Fibroblast of mammary gland (primary cell): ENCODE results near the gene MPP1.

Source experiments
- DNase-seq: peaks from one replicate; pipeline ENCODE4 v3.0.0-alpha.2; 2010; ENCODE audit warnings: low read depth
- H3K4me3 ChIP-seq: 2 replicates; pipeline ENCODE4 v1.5.1; 2011; ENCODE audit warnings: low read depth, mild to moderate bottlenecking, low read length, moderate library complexity; ENCODE audit not compliant: control insufficient read depth
- TF ChIP-seq, protein P1 (sequence below): conservative IDR thresholded peaks from 2 replicates; pipeline ENCODE4 v1.5.1; 2011; ENCODE audit warnings: low read depth, low read length, inconsistent platforms; ENCODE audit not compliant: control insufficient read depth, insufficient read depth

The MPP1 gene

DNA sequence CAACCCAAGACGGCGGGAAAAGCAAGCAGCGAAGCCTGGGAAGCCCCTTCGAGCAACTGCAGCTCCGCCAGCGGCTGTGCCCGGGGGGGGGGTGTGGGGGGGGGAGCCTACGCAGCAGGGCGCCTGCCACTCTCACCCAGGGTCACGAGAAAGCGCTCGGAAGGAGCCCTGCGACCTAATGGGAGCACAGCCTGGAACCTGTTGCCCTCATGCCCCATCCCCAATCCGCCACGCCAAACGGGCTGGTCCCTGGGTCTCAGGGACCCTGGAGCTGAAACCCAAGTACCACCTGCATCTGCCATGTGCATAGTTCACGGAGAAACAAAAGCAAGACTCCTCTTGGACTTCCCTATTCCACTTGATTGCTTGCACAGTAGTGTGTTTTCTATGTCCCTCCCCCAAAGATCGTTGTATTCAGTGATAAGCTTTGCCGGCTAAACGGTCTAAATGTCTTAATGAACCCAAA is 54.0 kb downstream of the MPP1 start:
- TF ChIP-seq, protein P1, sequence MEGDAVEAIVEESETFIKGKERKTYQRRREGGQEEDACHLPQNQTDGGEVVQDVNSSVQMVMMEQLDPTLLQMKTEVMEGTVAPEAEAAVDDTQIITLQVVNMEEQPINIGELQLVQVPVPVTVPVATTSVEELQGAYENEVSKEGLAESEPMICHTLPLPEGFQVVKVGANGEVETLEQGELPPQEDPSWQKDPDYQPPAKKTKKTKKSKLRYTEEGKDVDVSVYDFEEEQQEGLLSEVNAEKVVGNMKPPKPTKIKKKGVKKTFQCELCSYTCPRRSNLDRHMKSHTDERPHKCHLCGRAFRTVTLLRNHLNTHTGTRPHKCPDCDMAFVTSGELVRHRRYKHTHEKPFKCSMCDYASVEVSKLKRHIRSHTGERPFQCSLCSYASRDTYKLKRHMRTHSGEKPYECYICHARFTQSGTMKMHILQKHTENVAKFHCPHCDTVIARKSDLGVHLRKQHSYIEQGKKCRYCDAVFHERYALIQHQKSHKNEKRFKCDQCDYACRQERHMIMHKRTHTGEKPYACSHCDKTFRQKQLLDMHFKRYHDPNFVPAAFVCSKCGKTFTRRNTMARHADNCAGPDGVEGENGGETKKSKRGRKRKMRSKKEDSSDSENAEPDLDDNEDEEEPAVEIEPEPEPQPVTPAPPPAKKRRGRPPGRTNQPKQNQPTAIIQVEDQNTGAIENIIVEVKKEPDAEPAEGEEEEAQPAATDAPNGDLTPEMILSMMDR = no peak
- peak overlapping the region; percentile 44 for H3K4me3 ChIP-seq
- no peak for DNase-seq

DNA sequence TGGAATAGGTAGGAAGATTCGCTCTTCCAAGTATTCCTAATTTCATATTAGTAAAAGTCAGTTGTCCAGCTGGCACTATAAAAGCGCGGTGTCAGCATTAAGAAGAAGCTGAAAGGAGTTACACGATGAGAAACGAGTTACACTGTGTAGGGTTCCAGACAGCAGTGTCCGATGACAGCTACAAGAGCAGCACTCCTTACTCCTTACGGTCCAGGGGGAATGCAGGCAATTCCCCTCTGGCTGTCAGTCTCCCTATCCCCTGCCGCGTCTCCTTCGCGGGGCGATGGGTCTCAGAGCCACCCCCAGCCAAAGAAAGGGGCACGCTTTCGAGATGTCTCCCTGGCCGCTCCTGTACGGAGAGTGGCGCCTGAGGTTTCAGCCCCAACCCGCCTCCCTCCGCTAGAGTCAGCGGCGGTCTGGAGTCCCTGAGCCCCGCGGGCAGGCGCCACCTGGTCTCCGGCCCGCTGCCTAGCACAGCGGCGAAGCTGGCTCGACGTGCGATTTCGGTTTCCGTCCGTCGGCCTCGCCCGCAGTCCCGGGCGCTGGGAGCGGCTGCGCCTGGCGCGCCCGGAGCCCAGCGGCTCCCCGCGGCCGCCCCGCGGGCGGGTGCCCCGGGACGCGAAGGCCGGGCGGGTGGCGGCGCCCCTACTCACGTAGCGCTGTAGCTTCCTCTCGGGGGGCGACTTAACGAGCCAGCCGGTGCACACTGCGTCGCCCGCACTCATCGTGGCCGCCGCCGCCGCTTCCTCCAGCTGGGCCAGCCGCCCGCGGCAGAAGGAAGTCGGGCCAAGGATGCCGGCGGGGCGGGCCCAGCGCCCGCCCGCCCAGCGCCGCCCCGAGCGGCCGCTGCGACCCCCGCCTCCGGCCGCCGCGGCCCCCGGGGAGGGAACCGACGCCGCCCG is 54.7 kb downstream of the MPP1 start, which contains the start of gene GAB3:
Gene GAB3 (minus strand): TSS at position 777 of the 902 bp plus-strand sequence. CDS start 52 bp downstream, at position 725.
- TF ChIP-seq, protein P1 = no peak
- DNase-seq = no peak
- peak within 1 kb of the TSS; percentile 44 for H3K4me3 ChIP-seq

DNA sequence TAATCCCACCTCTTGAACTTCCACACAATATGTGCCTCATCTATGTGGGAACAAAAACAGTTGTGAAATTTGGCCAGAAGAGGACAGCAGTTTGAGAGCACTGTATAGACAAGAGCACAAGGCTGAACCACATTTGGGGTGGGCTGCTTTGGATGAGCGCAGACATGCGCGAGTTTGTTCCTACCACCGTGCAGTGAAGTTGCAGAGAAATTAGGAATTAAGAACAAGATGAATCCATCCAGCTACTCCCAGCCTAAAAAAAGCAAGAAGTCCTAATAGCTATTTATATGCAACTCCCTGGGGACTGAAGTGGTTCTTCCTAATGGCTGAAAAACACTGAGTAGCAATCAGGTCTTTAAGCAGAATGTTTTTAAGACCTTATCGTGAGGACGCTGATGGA is 55.4 kb downstream of the MPP1 start:
- peak overlapping the region; percentile 44 for H3K4me3 ChIP-seq
- TF ChIP-seq, protein P1 = no peak
- no peak for DNase-seq

DNA sequence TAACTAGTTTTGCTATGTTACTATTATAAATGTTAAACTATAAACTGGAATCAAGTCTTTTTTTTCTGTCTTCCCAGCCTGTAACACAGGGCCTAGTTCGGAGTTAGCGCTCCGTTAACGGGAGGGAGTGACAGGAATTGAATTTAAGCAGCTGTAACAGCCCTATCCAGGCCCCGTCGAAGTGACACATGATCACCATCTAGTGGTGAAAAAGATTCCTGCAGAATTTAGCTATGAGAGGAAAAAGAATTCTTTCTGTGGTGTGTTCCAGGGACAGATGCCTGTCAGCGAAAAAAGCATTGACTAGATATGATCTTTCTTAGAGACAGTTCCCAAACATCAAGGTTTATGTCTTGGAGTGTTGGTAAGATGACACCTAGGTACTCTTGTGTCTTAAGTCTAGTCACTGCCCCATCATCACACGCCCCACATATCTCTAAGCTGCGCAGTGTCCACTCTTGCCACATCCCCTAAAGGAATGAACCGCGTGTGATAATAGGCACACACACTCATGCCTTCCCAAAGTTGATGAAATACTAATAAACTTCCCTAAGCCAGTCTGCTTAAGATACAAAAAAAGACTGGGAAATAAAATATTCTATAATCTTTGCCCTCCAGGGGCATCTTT is 56.5 kb downstream of the MPP1 start:
- no peak overlapping the region for H3K4me3 ChIP-seq
- DNase-seq = peak; percentile 62
- TF ChIP-seq, protein P1 = peak; percentile 77

DNA sequence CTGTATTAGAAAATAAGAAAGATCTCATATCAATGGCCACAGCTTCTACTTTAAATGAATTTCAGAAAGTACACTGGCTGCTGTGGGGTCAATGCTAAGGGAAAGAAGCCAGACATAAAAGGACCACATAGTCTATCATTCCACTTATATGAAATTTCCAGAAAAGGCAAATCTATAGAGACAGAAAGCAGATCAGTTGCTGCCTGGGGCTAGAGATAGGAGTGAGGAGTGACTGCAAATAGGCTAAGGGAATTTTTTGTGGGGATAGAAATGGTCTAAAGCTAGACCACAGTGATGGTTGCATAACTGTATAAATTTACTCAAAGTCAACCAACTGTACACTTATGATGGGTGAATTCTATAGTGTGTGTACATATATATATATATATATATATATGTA is 62.7 kb downstream of the MPP1 start:
- no peak overlapping the region for H3K4me3 ChIP-seq
- no peak for DNase-seq
- TF ChIP-seq, protein P1 = no peak

DNA sequence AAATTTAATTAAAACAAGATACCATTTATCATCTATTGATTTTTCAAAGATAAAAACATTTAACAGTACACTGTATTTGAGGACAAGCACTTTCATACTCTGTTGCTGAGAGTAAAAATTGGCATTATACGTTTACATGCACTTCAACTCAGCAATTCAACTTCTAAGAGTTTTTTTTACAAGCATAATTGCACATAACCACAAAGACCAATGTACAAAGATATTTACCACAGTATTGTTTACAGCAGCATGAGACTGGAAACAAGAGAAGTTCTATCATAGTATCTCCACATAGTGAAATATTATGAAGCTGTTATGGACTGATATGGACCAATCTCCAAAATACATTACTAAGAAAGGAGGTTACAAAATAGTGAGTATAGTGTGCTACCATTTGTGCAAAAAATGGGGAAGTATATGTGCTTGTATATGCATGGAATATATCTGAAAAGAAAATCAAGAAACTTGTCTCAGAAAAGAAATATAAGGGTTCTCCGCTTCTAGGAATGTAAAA is 65.3 kb downstream of the MPP1 start:
- TF ChIP-seq, protein P1 = no peak
- no peak for DNase-seq
- H3K4me3 ChIP-seq = no peak overlapping the region
